Keratinocyte (primary cell): ENCODE results near the gene EPHB1. TPM values are rescaled to one million over a fixed set of nuclear protein-coding genes. Genes with fewer than 3 reads are reported as not detected.

ENCODE experiments used
- DNase-seq: peaks from one replicate; pipeline ENCODE4 v3.0.0-alpha.2; 2011; ENCODE audit warnings: low read depth, missing footprints, low spot score
- FAIRE-seq: peaks from 2 replicates; lab custom pipeline; 2011; peaks lifted over from hg19 to GRCh38; lab: Jason Lieb, UNC
- H2AFZ ChIP-seq: 2 replicates; pipeline ENCODE4 v1.6.0; 2012; ENCODE audit warnings: low read length, control low read depth, inconsistent platforms; ENCODE audit not compliant: control insufficient read depth
- H3K27ac ChIP-seq: 2 replicates; pipeline ENCODE4 v1.5.1; 2011; ENCODE audit warnings: low read length; ENCODE audit not compliant: control insufficient read depth, insufficient read depth
- H3K27me3 ChIP-seq: 3 replicates; pipeline ENCODE4 v1.6.0; 2011; ENCODE audit warnings: low read length; ENCODE audit not compliant: control insufficient read depth, insufficient read depth; ENCODE audit errors: extremely low read depth
- H3K36me3 ChIP-seq, 2 experiments: 2 replicates in 1 of 2; 3 replicates in 1 of 2; pipeline ENCODE4 v1.5.1; 2011; ENCODE audit warnings: low read length in 2 of 2, mild to moderate bottlenecking in 1 of 2; ENCODE audit not compliant: control insufficient read depth in 2 of 2, insufficient read depth in 2 of 2; ENCODE audit errors: extremely low read depth in 1 of 2
- H3K4me1 ChIP-seq: 3 replicates; pipeline ENCODE4 v1.5.1; 2011; ENCODE audit warnings: low read length; ENCODE audit not compliant: control insufficient read depth, insufficient read depth; ENCODE audit errors: extremely low read depth
- H3K4me2 ChIP-seq: 3 replicates; pipeline ENCODE4 v1.6.0; 2011; ENCODE audit warnings: low read depth, low read length; ENCODE audit not compliant: control insufficient read depth, insufficient read depth; ENCODE audit errors: extremely low read depth
- H3K4me3 ChIP-seq, 3 experiments: fragments of 200-600 bp in 1 of 3; sonication (generic) in 1 of 3; 2 replicates in 2 of 3; 3 replicates in 1 of 3; pipeline ENCODE4 v1.5.1; 2011 to 2016; ENCODE audit warnings: low read length in 3 of 3, mild to moderate bottlenecking in 3 of 3, control low read depth in 2 of 3, inconsistent platforms in 1 of 3, low read depth in 1 of 3, mixed read lengths in 1 of 3, mixed run types in 1 of 3, moderate library complexity in 1 of 3; ENCODE audit not compliant: control insufficient read depth in 2 of 3, insufficient read depth in 2 of 3; ENCODE audit errors: extremely low read depth in 1 of 3
- H3K79me2 ChIP-seq: 2 replicates; pipeline ENCODE4 v1.6.0; 2012; ENCODE audit warnings: low read length; ENCODE audit not compliant: control insufficient read depth, insufficient read depth
- H3K9ac ChIP-seq: 3 replicates; pipeline ENCODE4 v1.6.0; 2011; ENCODE audit warnings: low read length; ENCODE audit not compliant: control insufficient read depth, insufficient read depth; ENCODE audit errors: extremely low read depth
- H3K9me1 ChIP-seq: 3 replicates; pipeline ENCODE4 v1.6.0; 2011; ENCODE audit warnings: low read length; ENCODE audit not compliant: control insufficient read depth, insufficient read depth; ENCODE audit errors: extremely low read depth
- H3K9me3 ChIP-seq: 2 replicates; pipeline ENCODE4 v1.5.1; 2012; ENCODE audit warnings: low read depth, low read length; ENCODE audit not compliant: control insufficient read depth
- H4K20me1 ChIP-seq: 3 replicates; pipeline ENCODE4 v1.6.0; 2011; ENCODE audit warnings: low read length; ENCODE audit not compliant: control insufficient read depth, insufficient read depth; ENCODE audit errors: extremely low read depth
- EZH2 ChIP-seq: IDR thresholded peaks from one replicate; pipeline ENCODE4 v1.6.1; 2012; ENCODE audit warnings: inconsistent platforms, mild to moderate bottlenecking, low read length, moderate library complexity
- dilution Hi-C: fragments of 300-500 bp; cut with MboI; formaldehyde crosslinking; loops from one replicate; pipeline ENCODE4 v1.7.0; 2020; ENCODE audit warnings: low sequenced_read_pairs; ENCODE audit not compliant: extremely low pct_ligation_motif_present
- polyA plus RNA-seq, 5 experiments: library from polyadenylated mRNA; depleted of rRNA in 3 of 5; stranded (reverse) in 3 of 5; stranded (forward) in 1 of 5; unstranded in 1 of 5; fragments of >200 nt; gene quantifications; 1 replicate in 1 of 5; 2 replicates in 3 of 5; 3 replicates in 1 of 5; pipeline versions ENCODE4 v1.2.1 to v1.2.3, GENCODE V29; 2011 to 2012; ENCODE audit warnings: missing spikeins in 2 of 5, low read depth in 1 of 5, low replicate concordance in 1 of 5
- TF ChIP-seq, protein P1 (sequence below), 3 experiments: IDR thresholded peaks in 1 of 3; conservative IDR thresholded peaks in 1 of 3; optimal IDR thresholded peaks in 1 of 3; 2 replicates in 2 of 3; 3 replicates in 1 of 3; pipeline versions ENCODE3 to v1.5.1; 2011; ENCODE audit warnings: low read length in 3 of 3, mild to moderate bottlenecking in 3 of 3, moderate library complexity in 2 of 3, control low read depth in 1 of 3, inconsistent platforms in 1 of 3; ENCODE audit not compliant: insufficient read depth in 2 of 3; ENCODE audit errors: extremely low read depth in 1 of 3

The EPHB1 gene
- polyA plus RNA-seq, 1 donor (not counting 4 experiments of a cell fraction or from before 2014, with no cell fraction given): 0.01 TPM

- Histone ChIP-seq H3K4me1 (no peaks in the 10 kb centered on the region), H4K20me1 (no peaks in the 10 kb centered on the region), H3K9me1 (no peaks in the 10 kb centered on the region), H3K9ac (no peak overlapping the region), H3K9me3 (no peaks in the 10 kb centered on the region), H3K27ac (no peak overlapping the region), H3K79me2 (no peaks in the 10 kb centered on the region), H2AFZ (no peak overlapping the region), H3K27me3 (no peaks in the 10 kb centered on the region), H3K4me3 (no peak overlapping the region), H3K36me3 (no peaks in the 10 kb centered on the region), H3K4me2 (no peak overlapping the region)
- TF ChIP-seq, protein P1, sequence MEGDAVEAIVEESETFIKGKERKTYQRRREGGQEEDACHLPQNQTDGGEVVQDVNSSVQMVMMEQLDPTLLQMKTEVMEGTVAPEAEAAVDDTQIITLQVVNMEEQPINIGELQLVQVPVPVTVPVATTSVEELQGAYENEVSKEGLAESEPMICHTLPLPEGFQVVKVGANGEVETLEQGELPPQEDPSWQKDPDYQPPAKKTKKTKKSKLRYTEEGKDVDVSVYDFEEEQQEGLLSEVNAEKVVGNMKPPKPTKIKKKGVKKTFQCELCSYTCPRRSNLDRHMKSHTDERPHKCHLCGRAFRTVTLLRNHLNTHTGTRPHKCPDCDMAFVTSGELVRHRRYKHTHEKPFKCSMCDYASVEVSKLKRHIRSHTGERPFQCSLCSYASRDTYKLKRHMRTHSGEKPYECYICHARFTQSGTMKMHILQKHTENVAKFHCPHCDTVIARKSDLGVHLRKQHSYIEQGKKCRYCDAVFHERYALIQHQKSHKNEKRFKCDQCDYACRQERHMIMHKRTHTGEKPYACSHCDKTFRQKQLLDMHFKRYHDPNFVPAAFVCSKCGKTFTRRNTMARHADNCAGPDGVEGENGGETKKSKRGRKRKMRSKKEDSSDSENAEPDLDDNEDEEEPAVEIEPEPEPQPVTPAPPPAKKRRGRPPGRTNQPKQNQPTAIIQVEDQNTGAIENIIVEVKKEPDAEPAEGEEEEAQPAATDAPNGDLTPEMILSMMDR (optimal IDR thresholded peaks at IDR 0.05 in 1 of 3, IDR thresholded peaks at IDR 0.05 in 1 of 3, conservative IDR thresholded peaks at IDR 0.05 in 1 of 3; ENCODE audit: extremely low read depth in 1 of 3, insufficient read depth in 2 of 3, low read length in 3 of 3): no peak
- DNase-seq (no peak), FAIRE-seq (no peak)
- dilution Hi-C loops: no loop called here
These were observed 27.0 kb downstream of the EPHB1 start for GRCh38 chr3:134822090-134822489.

DNA sequence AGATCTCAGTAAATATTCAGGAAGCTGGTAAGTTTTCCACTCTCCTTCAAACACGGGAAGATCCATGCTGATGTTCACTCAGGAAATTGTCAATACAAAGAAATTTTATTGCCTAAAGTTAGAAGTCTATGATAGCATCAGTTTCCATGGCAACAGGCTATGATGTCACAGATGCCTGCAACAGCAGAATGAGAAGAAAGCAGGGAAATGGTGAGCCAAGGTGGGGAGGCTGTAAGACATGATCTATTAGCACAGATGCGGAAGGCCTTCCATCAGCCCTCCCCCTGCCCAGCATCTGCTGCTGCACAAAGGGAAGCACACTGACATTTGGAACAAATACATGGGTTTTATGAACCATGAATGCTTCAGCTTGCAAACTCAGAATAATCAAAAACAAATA lies 28.6 kb downstream of the EPHB1 start:
- FAIRE-seq: no peak
- TF ChIP-seq EZH2: no peak
- TF ChIP-seq, protein P1 (optimal IDR thresholded peaks at IDR 0.05 in 1 of 3, IDR thresholded peaks at IDR 0.05 in 1 of 3, conservative IDR thresholded peaks at IDR 0.05 in 1 of 3; ENCODE audit: extremely low read depth in 1 of 3, insufficient read depth in 2 of 3, low read length in 3 of 3): no peak
- DNase-seq: no peak
- Histone ChIP-seq H3K27ac (no peak overlapping the region), H3K4me3 (no peak overlapping the region), H3K4me2 (no peak overlapping the region), H2AFZ (no peak overlapping the region), H3K4me1 (no peaks in the 10 kb centered on the region), H4K20me1 (no peaks in the 10 kb centered on the region), H3K79me2 (no peaks in the 10 kb centered on the region), H3K27me3 (no peaks in the 10 kb centered on the region), H3K9me3 (no peaks in the 10 kb centered on the region), H3K9me1 (no peaks in the 10 kb centered on the region), H3K36me3 (no peaks in the 10 kb centered on the region), H3K9ac (no peak overlapping the region)
- dilution Hi-C loops: no loop called here
